Measurements from ENCODE around the gene CSNK2B.
A peak's percentile ranks its signal among the peaks of the same experiment; 100 is the strongest.

Gene CSNK2B

DNA sequence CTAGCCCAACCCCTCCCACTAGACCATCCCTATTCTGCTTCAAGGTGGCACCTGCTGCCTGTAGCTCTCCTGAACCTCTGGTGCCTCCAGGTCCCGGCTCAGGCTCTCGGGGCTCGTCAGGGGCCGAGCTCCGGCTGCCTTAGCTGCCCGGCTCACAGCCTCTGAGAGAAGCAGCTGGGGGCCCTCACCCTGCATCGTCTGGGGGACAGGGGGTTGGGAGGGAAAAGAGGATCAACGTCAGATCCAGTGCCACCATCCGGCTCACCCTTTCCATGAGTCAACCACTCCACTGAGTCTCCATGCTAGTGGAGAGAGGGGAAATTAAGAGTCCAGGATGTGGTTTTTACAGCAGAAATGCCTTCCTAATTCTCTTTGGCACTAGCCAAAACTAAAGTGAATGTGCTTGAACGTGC lies 26.4 kb upstream of the CSNK2B start:
- Histone ChIP-seq H3K9ac (ENCODE audit: low read length) (no peak overlapping the region), H3K4me3 (ENCODE audit: low read length) (no peak overlapping the region), H3K36me3 (ENCODE audit: control insufficient read depth, insufficient read depth, low read length, severe bottlenecking) (peaks cover 95% of the 10 kb centered on the region), H3K4me1 (ENCODE audit: control insufficient read depth, insufficient read depth, low read length) (peaks cover 18% of the 10 kb centered on the region), H3K9me3 (ENCODE audit: control insufficient read depth, low read length) (no peaks in the 10 kb centered on the region), H3K27me3 (replicated peaks; ENCODE audit: control insufficient read depth, insufficient read depth, low read length) (no peaks in the 10 kb centered on the region)
- DNase-seq (ENCODE audit: low read depth): peak; percentile 23

DNA sequence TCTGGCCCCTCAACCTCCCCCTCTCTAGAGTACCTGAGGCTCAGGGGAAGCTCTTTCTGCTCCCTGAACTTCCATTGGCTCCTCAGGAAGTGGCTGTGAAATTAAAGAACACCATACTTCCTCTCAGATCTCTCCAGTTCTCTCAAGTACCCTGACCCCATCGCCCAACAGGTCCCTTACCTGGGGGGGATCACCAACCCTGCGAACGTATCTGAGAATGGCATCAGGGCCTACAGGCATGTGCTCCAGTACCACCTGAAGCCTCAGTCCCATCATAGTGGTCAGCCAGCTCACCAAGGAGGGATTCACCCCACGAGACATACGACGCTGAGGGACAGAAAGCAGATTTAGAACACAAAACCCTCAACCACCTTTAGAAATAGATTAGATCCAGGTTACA lies 25.3 kb upstream of the CSNK2B start:
- no peaks in the 10 kb centered on the region for H3K9me3 ChIP-seq (ENCODE audit: control insufficient read depth, low read length)
- no peak overlapping the region for H3K9ac ChIP-seq (ENCODE audit: low read length)
- H3K4me3 ChIP-seq (ENCODE audit: low read length): no peak overlapping the region
- H3K27me3 ChIP-seq (replicated peaks; ENCODE audit: control insufficient read depth, insufficient read depth, low read length): no peaks in the 10 kb centered on the region
- H3K4me1 ChIP-seq (ENCODE audit: control insufficient read depth, insufficient read depth, low read length): peaks cover 13% of the 10 kb centered on the region
- no peak for DNase-seq (ENCODE audit: low read depth)
- peaks cover 95% of the 10 kb centered on the region for H3K36me3 ChIP-seq (ENCODE audit: control insufficient read depth, insufficient read depth, low read length, severe bottlenecking)

DNA sequence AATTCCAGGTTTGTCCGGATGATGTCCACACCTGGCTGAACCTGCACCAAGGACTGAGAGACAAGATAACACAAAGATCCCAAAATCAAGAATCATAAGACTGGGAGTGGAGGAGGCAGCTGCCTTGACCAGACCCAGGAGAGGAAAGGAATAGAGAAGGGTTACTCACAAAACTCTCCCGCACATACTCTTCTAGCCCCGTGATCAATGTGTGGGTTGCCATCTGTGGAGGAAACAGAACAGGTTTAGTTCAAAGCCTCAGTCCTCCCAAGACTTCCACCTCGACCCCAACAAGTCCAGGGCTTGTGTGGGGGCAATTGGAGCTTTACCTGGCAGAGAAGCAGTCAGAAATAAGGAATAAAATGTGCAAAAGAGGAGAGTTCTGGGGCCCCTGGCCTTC lies 24.5 kb upstream of the CSNK2B start:
- H3K4me1 ChIP-seq (ENCODE audit: control insufficient read depth, insufficient read depth, low read length): peaks cover 13% of the 10 kb centered on the region
- H3K4me3 ChIP-seq (ENCODE audit: low read length): no peak overlapping the region
- H3K36me3 ChIP-seq (ENCODE audit: control insufficient read depth, insufficient read depth, low read length, severe bottlenecking): peaks cover 95% of the 10 kb centered on the region
- DNase-seq (ENCODE audit: low read depth): no peak
- no peak overlapping the region for H3K9ac ChIP-seq (ENCODE audit: low read length)
- no peaks in the 10 kb centered on the region for H3K9me3 ChIP-seq (ENCODE audit: control insufficient read depth, low read length)
- no peaks in the 10 kb centered on the region for H3K27me3 ChIP-seq (replicated peaks; ENCODE audit: control insufficient read depth, insufficient read depth, low read length)

DNA sequence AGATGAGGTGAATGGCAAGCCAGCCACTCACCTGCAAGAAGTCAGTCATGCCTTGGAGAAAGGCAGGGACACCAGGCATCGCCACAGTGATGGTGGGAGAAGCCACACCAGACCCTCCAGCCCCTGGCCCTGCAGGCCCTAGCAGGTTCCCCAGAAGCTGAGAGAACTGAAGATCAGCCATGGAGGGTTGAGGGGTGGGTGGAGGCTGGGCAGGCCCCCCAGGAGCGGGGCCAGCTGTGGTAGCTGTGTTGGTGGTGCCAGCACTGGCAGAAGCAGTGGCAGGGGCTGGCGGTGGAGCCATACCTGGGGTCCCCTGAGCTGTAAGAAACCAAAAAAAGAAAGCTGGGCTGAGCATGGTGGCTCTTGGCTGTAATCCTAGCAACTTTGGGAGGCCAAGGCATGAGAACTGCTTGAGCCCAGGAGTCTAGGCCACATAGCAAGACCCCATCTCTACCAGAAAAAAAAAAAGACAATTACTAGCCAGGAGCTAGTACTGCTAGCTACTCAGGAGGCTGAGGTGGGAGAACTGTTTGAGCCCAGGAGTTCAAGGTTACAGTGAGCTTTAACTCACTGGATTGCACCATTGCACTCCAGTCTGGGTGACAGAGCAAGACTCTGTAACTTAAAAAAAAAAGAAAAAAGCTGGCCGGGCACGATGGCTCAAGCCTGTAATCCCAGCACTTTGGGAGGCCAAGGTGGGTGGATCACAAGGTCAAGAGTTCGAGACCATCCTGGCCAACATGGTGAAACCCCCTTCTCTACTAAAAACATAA lies 22.9 kb upstream of the CSNK2B start:
- H3K36me3 ChIP-seq (ENCODE audit: control insufficient read depth, insufficient read depth, low read length, severe bottlenecking): peaks cover 93% of the 10 kb centered on the region
- no peaks in the 10 kb centered on the region for H3K9me3 ChIP-seq (ENCODE audit: control insufficient read depth, low read length)
- no peak overlapping the region for H3K9ac ChIP-seq (ENCODE audit: low read length)
- DNase-seq (ENCODE audit: low read depth): no peak
- no peak overlapping the region for H3K4me3 ChIP-seq (ENCODE audit: low read length)
- no peaks in the 10 kb centered on the region for H3K27me3 ChIP-seq (replicated peaks; ENCODE audit: control insufficient read depth, insufficient read depth, low read length)
- H3K4me1 ChIP-seq (ENCODE audit: control insufficient read depth, insufficient read depth, low read length): peaks cover 13% of the 10 kb centered on the region

DNA sequence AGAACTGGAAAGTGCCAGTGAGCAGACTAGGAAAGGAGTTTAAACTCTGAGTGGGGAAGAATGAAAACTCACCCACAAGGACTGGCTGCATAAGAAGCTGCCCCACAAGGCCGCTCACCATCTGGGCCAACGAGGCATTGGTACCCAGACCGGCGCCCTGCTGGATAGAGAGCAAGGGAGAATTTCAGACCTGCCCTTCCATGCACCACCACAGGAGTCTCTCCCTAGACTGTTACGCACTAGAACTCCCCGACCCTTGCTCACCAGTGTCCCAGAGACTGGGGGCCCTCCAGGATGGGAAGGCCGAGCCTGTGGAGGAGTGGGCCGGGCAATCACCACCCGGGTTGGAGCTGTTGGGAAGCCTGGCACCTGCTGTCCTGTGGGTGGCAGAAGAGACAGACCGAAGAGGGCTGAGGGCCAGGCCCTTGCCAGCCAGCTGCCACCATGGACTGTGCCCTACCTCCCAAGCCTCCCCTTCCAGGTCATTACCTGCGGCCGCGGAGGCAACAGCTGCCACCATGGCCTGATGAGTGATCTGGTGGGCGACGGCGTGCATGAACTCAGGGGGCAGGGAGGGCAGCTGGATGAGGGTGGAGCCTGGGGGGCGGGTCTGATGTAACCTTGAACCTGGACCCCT lies 21.9 kb upstream of the CSNK2B start:
- DNase-seq (ENCODE audit: low read depth): no peak

DNA sequence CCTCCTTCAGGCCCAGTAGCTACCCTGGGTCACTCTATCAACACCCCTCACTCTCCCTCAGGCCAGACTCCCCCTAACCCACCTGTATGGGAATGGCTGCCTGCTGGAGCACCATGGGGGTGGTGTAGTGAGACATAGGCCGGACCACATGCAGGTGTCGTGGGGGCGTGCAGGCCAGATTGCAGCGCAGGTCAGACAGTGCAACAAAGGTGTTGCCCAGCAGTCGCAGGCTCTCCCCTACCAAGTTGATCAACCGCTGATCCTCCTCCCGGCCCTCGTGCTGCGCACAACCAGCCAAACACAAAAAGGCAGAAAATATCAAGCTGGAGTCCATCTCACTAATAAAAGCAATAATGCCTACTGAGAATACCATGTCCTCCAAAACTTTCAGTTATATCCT lies 20.6 kb upstream of the CSNK2B start:
- no peak for DNase-seq (ENCODE audit: low read depth)
- no peaks in the 10 kb centered on the region for H3K9me3 ChIP-seq (ENCODE audit: control insufficient read depth, low read length)
- peaks cover 86% of the 10 kb centered on the region for H3K36me3 ChIP-seq (ENCODE audit: control insufficient read depth, insufficient read depth, low read length, severe bottlenecking)
- no peak overlapping the region for H3K4me3 ChIP-seq (ENCODE audit: low read length)
- no peaks in the 10 kb centered on the region for H3K27me3 ChIP-seq (replicated peaks; ENCODE audit: control insufficient read depth, insufficient read depth, low read length)
- no peak overlapping the region for H3K9ac ChIP-seq (ENCODE audit: low read length)
- no peaks in the 10 kb centered on the region for H3K4me1 ChIP-seq (ENCODE audit: control insufficient read depth, insufficient read depth, low read length)

More for the DNA sequence above, 21.9 kb upstream of the CSNK2B start:
- peaks cover 12% of the 10 kb centered on the region for H3K4me1 ChIP-seq (ENCODE audit: control insufficient read depth, insufficient read depth, low read length)
- no peak overlapping the region for H3K4me3 ChIP-seq (ENCODE audit: low read length)
- H3K27me3 ChIP-seq (replicated peaks; ENCODE audit: control insufficient read depth, insufficient read depth, low read length): no peaks in the 10 kb centered on the region
- no peaks in the 10 kb centered on the region for H3K9me3 ChIP-seq (ENCODE audit: control insufficient read depth, low read length)
- peaks cover 93% of the 10 kb centered on the region for H3K36me3 ChIP-seq (ENCODE audit: control insufficient read depth, insufficient read depth, low read length, severe bottlenecking)
- no peak overlapping the region for H3K9ac ChIP-seq (ENCODE audit: low read length)

DNA sequence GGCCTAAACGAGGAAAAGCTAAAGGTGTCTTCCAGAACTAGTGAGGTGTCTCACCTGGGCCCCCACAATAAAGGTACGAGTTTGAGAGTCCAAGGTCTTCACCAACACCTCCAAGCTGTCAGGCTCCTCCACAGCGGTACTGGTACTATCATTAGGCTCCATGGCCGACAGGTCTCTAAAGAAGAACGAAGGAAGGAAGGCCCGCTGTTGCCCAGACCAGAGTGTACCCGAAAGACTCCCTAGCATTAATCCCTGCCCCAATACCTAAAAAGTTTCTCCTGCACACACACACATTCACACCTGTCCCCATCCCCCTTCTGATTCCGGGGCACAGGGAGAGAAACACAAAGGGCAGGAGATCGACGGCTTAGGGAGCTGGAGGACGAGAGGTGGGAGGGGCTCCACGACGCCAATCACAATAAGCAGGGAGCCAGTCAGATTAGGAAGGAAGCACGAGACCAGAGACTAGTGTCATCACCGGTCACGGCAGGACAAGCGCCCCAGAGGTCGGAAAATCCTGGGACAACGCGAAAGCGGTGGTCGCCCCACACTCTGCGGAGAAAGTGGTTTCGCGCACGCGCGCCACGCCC lies 14.2 kb upstream of the CSNK2B start:
- DNase-seq (ENCODE audit: low read depth): peak; percentile 86
- Histone ChIP-seq H3K4me1 (ENCODE audit: control insufficient read depth, insufficient read depth, low read length) (peaks cover 14% of the 10 kb centered on the region), H3K9me3 (ENCODE audit: control insufficient read depth, low read length) (no peaks in the 10 kb centered on the region), H3K27me3 (replicated peaks; ENCODE audit: control insufficient read depth, insufficient read depth, low read length) (no peaks in the 10 kb centered on the region), H3K4me3 (ENCODE audit: low read length) (peak overlapping the region; percentile 90), H3K9ac (ENCODE audit: low read length) (peak overlapping the region; percentile 88), H3K36me3 (ENCODE audit: control insufficient read depth, insufficient read depth, low read length, severe bottlenecking) (peaks cover 31% of the 10 kb centered on the region)

DNA sequence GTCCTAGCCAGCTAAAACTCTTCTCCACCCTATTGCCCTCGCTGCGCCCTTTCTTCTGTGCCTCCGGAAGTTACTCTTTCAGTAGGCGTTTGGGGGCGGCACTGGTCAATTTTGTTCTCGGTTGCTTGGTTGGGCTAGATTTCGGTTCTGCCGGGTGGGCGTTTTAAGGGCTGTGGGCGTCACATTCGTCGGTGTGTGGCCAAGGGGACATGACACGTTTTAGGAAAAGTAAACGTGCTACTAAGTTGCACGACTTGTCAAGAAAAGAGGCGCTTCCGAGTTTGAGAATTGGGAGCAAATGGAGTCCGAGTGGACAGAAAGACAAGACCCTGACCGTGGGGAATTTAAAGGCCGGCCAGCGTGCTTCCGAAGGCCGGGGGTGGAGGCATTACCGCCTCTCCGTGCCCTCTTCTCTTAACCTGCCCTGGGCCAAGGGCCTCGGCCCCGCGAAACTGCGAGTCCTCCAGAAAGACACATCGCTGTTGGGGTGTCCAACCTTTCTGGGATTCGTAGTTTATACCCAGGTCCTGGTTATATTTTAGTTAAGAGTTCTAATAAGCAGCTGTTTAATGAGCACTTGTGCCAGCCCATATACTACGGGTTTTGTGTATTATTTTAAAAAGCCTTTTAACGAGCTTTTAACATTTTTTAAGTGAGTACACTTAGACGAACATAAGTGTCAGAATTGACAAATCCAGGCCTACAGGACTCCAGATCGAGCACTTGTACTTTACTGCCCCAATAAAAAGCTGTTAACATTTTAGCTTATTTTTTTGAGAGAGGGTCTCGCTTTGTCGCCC lies 12.8 kb upstream of the CSNK2B start:
- Histone ChIP-seq H3K9ac (ENCODE audit: low read length) (peak overlapping the region; percentile 88), H3K4me3 (ENCODE audit: low read length) (peak overlapping the region; percentile 90), H3K9me3 (ENCODE audit: control insufficient read depth, low read length) (no peaks in the 10 kb centered on the region), H3K36me3 (ENCODE audit: control insufficient read depth, insufficient read depth, low read length, severe bottlenecking) (peaks cover 25% of the 10 kb centered on the region), H3K4me1 (ENCODE audit: control insufficient read depth, insufficient read depth, low read length) (peaks cover 16% of the 10 kb centered on the region), H3K27me3 (replicated peaks; ENCODE audit: control insufficient read depth, insufficient read depth, low read length) (no peaks in the 10 kb centered on the region)
- peak; percentile 96 for DNase-seq (ENCODE audit: low read depth)

DNA sequence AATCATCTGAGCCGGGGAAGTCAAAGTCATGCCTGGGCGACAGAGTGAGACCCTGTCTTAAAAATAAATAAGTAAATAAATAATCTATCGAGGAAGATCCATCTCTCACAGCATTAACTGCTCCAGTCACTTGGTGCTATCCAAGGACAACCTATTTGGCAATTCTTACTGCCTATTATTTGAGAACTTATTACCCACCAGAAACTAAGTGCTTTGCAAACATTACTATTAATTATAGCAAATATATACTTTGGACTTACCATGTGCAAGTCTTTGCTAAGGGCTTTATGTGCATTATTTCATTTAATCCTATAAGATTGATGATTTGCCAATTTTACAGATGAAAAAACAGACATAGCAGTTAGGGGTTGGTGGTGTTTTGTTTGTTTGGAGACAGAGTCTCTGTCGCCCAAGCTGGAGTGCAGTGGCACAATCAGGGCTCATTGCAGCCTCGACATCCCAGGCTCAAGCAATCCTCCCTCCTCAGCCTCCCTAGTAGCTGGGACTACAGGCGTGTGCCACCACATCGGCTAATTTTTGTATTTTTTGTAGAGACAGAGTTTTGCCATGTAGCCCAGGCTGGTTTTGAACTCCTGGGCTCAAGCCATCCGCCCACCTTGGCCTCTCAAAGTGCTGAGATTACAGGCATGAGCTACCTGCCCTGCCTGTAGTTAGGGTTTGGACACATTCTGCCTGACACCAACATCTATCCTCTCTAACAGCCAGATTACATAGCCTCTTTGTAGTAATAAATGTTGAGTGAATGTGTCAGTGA lies 11.1 kb upstream of the CSNK2B start:
- Histone ChIP-seq H3K9me3 (ENCODE audit: control insufficient read depth, low read length) (no peaks in the 10 kb centered on the region), H3K4me3 (ENCODE audit: low read length) (no peak overlapping the region), H3K36me3 (ENCODE audit: control insufficient read depth, insufficient read depth, low read length, severe bottlenecking) (peaks cover 10% of the 10 kb centered on the region), H3K9ac (ENCODE audit: low read length) (no peak overlapping the region), H3K4me1 (ENCODE audit: control insufficient read depth, insufficient read depth, low read length) (peaks cover 31% of the 10 kb centered on the region), H3K27me3 (replicated peaks; ENCODE audit: control insufficient read depth, insufficient read depth, low read length) (no peaks in the 10 kb centered on the region)
- no peak for DNase-seq (ENCODE audit: low read depth)

DNA sequence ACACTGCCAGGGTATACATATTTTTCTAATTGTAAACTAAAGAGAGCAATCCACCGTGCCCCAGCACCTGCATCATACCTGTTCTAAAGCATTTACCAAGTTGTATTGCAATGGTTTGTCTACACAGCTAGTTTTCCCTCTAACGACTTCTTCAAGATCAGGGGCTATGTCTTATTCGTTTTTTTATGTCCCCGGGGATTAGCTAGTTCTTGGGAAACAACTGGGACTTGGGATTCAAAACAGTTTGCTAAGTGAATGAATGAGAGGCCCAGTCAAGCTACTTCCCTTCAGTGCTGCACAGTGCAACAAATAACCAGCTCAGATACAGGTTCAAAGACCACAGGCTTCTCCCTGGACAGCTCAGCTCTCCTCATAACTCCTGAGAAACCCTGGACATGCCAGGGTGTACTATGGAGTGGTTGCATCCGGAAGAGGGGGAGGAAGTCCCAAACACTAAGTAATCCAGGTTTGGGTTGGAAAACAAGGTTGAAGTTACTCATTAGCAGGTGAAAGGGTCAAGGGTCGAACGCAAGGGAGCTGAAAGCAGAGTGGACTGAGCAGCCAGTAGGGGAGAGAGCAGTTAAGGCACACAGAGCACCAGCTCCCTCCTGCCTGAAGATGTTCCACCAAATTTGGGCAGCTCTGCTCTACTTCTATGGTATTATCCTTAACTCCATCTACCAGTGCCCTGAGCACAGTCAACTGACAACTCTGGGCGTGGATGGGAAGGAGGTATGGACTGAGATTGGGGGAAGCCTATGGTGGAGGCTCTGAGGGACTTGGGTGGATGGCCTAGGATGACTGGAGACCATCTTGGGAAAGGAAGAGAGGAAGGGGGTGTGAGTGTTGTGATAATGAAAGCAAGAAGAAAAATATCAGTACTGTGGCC lies 10.3 kb upstream of the CSNK2B start, which contains the start of gene APOM:
APOM (plus strand) TSS at position 546 of the 889 bp plus-strand sequence; CDS start at position 619, 73 bp downstream.
- DNase-seq (ENCODE audit: low read depth): no peak

More for the DNA sequence above, 10.3 kb upstream of the CSNK2B start, which contains the start of gene APOM:
- Histone ChIP-seq H3K27me3 (replicated peaks; ENCODE audit: control insufficient read depth, insufficient read depth, low read length) (no peaks in the 10 kb centered on the region), H3K9me3 (ENCODE audit: control insufficient read depth, low read length) (no peaks in the 10 kb centered on the region), H3K4me3 (ENCODE audit: low read length) (no peak within 1 kb of the TSS), H3K9ac (ENCODE audit: low read length) (no peak within 1 kb of the TSS), H3K4me1 (ENCODE audit: control insufficient read depth, insufficient read depth, low read length) (peaks cover 34% of the 10 kb centered on the region), H3K36me3 (ENCODE audit: control insufficient read depth, insufficient read depth, low read length, severe bottlenecking) (peaks cover 10% of the 10 kb centered on the region)
